Effector memory CD4-positive, alpha-beta T cell (primary cell): ENCODE measurements around the gene VPS37B.

Source experiments
- DNase-seq, 3 donors: peaks; one replicate each; pipeline ENCODE4 v3.0.0-alpha.2; 2020
- H3K27ac ChIP-seq: 2 replicates; pipeline ENCODE4 v1.7.0; 2013; ENCODE audit warnings: mild to moderate bottlenecking, low read length, moderate library complexity; ENCODE audit not compliant: insufficient read depth, poor library complexity, severe bottlenecking
- H3K27me3 ChIP-seq: replicated peaks from 2 replicates; pipeline ENCODE4 v1.7.0; 2013; ENCODE audit warnings: mild to moderate bottlenecking, low read length; ENCODE audit not compliant: insufficient read depth, control insufficient read depth, poor library complexity, severe bottlenecking
- H3K36me3 ChIP-seq: 2 replicates; pipeline ENCODE4 v1.7.0; 2013; ENCODE audit warnings: mild to moderate bottlenecking, low read length, moderate library complexity; ENCODE audit not compliant: control insufficient read depth, insufficient read depth
- H3K4me1 ChIP-seq: 2 replicates; pipeline ENCODE4 v1.7.0; 2013; ENCODE audit warnings: low read length, mild to moderate bottlenecking; ENCODE audit not compliant: control insufficient read depth, insufficient read depth, poor library complexity, severe bottlenecking
- H3K4me3 ChIP-seq: 2 replicates; pipeline ENCODE4 v1.7.0; 2013; ENCODE audit warnings: low read length, low read depth, mild to moderate bottlenecking; ENCODE audit not compliant: insufficient read depth, poor library complexity, severe bottlenecking
- H3K9me3 ChIP-seq: 2 replicates; pipeline ENCODE4 v1.7.0; 2013; ENCODE audit warnings: mild to moderate bottlenecking, low read length, moderate library complexity; ENCODE audit not compliant: control insufficient read depth

VPS37B gene

GRCh38 chr12:122839907-122840554, 55.9 kb downstream of the VPS37B start:
- no peaks in the 10 kb centered on the region for H3K36me3 ChIP-seq
- no peak overlapping the region for H3K4me3 ChIP-seq

GRCh38 chr12:122838841-122839240, 57.1 kb downstream of the VPS37B start:
- Histone ChIP-seq H3K27me3 (no peaks in the 10 kb centered on the region), H3K36me3 (no peaks in the 10 kb centered on the region), H3K4me1 (peaks cover 11% of the 10 kb centered on the region), H3K27ac (no peak overlapping the region), H3K9me3 (no peaks in the 10 kb centered on the region), H3K4me3 (no peak overlapping the region)
- DNase-seq, result no peak

More at GRCh38 chr12:122839907-122840554, 55.9 kb downstream of the VPS37B start:
- DNase-seq, result no peak
- peaks cover 5% of the 10 kb centered on the region for H3K4me1 ChIP-seq
- no peaks in the 10 kb centered on the region for H3K9me3 ChIP-seq
- no peak overlapping the region for H3K27ac ChIP-seq
- no peaks in the 10 kb centered on the region for H3K27me3 ChIP-seq

DNA sequence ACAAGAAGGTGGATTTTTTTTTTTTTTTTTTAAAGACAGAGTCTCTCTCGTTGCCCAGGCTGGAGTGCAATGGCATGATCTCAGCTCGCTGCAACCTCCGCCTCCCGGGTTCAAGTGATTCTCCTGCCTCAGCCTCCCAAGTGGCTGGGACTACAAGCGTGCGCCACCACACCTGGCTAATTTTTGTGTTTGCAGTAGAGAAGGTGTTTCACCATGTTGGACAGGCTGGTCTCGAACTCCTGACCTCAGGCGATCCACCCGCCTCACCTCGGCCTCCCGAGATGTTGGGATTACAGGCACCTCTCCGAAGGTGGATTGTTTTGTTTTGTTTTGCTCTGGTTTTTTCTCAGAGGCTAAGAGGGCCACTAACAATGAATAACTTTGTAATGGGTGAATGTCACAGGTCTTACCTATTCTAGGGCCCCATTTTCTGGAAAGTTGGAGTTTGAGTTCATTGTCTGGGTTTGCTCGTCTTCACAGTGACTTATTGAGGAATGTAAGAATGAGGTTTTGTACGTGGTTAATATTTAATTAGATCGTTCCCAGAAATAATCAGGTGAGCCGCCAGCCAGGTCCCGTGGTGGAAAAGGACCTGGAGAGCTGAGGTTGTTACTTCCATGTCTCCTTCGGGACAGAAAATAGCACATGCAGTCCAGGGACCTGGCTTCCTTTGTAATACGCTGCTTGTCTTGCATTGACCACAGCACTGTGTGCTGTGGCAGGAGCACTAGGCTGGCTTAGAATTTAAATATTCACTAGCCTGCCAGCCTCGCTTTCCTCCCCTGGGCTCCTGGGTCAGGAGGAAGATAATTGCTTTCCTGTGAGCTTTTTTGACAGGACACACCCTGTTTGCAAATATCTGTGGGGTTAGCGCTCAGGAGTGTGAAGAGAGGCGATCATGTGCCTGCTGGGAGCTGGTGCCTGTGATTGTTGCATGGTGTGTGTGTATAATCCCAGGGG, 58.3 kb downstream of the VPS37B start:
- Histone ChIP-seq H3K36me3 (no peaks in the 10 kb centered on the region), H3K27ac (no peak overlapping the region), H3K4me3 (peak overlapping the region; percentile 76), H3K27me3 (no peaks in the 10 kb centered on the region), H3K9me3 (no peaks in the 10 kb centered on the region), H3K4me1 (peaks cover 11% of the 10 kb centered on the region)
- no peak for DNase-seq

GRCh38 chr12:122836027-122836921, 59.6 kb downstream of the VPS37B start:
- no peaks in the 10 kb centered on the region for H3K36me3 ChIP-seq
- H3K27me3 ChIP-seq, result no peaks in the 10 kb centered on the region
- peak in 1 of 3 donors; percentile 28 for DNase-seq
- no peaks in the 10 kb centered on the region for H3K9me3 ChIP-seq
- peak overlapping the region; percentile 67 for H3K27ac ChIP-seq
- H3K4me1 ChIP-seq, result peaks cover 11% of the 10 kb centered on the region
- peak overlapping the region; percentile 76 for H3K4me3 ChIP-seq

DNA sequence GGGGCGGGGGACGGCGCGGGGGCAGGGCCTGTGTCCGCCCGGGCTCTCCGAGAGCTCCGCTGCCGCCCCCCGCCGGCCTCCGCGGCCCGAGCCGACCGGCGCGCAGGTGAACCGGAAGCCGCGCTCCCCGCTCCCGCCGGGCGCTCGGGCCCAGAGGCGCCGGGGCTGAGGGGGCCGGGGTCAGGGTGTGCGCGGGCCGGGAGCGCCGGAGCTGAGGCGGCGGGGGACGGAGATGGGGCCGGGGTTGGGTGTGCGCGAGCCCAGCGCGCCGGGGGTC, 60.2 kb downstream of the VPS37B start:
- no peak for DNase-seq
- H3K4me3 ChIP-seq, result peak overlapping the region; percentile 76
- no peaks in the 10 kb centered on the region for H3K9me3 ChIP-seq
- no peaks in the 10 kb centered on the region for H3K36me3 ChIP-seq
- peak overlapping the region; percentile 67 for H3K27ac ChIP-seq
- H3K4me1 ChIP-seq, result peaks cover 11% of the 10 kb centered on the region
- no peaks in the 10 kb centered on the region for H3K27me3 ChIP-seq

DNA sequence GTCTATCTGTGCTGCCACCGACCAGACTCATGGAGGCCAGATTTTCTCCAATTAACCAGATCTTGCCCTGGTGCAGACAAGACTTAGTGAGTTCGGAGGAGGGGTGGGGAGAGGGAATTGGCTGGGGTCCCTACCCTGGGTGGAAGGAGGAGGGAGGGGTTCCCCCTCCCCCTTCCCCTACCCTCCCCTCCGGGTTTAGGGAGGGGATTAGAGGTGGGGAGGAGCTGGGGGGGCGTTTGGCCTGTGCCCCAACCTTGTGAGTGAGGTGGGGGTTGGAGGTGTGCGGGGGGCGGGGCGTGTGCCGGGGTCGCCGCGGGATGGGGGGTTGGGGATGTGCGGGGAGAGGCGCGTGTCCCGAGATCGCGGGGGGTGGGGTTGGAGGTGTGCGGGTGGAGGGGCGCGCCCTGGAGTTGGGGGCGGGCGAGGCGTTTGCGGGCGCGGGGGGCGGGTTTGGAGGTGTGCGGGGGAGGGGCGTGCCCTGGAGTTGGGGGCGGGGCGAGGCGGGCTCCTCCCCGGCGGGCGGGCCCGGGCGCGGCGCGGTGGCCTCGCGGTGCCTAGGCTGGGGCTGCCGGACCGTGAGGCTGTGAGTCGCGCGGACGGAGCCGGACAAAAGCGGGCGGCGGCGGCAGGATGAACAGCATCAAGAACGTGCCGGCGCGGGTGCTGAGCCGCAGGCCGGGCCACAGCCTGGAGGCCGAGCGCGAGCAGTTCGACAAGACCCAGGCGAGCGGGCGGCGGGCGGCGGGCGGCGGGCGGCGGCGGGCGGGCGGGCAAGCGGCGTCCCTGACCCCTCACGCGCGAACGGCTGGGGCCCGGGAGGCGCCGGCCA, 60.8 kb downstream of the VPS37B start, which contains the start of gene HIP1R:
TSS of gene HIP1R (plus strand) at position 537 of the 829 bp plus-strand sequence. CDS start at position 631, 94 bp downstream.
- H3K36me3 ChIP-seq, result no peaks in the 10 kb centered on the region
- peak; percentile 28 to 44 (median 37) for DNase-seq
- H3K4me1 ChIP-seq, result peaks cover 11% of the 10 kb centered on the region
- H3K4me3 ChIP-seq, result peak within 1 kb of the TSS; percentile 76
- peak within 1 kb of the TSS; percentile 67 for H3K27ac ChIP-seq
- H3K27me3 ChIP-seq, result no peaks in the 10 kb centered on the region
- H3K9me3 ChIP-seq, result no peaks in the 10 kb centered on the region

DNA sequence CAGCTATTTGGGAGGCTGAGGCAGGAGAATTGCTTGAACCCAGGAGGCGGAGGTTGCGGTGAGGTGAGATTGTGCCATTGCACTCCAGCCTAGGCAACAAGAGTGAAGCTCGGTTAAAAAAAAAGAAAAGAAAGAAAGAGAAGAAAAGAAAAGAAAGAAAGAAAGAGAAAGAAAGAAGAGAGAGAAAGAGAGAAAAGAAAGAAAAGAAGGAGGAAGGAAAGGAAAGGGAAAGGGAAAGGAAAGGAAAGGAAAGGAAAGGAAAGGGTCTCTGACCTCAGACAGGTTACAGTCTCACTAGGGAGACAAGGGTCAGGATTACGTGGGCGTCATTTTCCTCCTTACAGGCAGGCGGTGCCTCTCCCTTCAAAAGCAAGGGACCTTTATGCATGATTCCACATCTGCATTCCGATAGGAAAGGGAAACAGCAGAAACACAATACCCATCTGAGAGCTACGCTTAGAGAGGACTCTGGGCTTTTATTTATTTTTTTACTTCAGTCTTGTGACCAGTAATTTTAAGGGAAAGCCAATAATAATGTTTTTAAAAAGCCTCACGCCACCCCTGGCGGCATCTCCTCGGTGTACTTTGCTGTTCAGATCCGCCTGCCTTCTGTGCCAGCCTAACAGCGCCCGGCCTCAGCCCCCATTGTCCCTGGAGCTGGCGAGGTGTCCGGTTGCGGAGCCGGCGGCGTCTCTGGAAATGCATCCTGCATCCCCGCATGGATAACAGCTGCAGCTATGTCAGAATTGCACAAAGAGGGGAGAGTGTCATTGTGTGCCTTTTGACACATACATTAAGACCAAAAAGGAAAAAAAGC, 61.6 kb downstream of the VPS37B start:
- DNase-seq, result no peak
- no peaks in the 10 kb centered on the region for H3K36me3 ChIP-seq
- H3K4me1 ChIP-seq, result peaks cover 11% of the 10 kb centered on the region
- H3K9me3 ChIP-seq, result no peaks in the 10 kb centered on the region
- no peak overlapping the region for H3K27ac ChIP-seq
- peak overlapping the region; percentile 43 for H3K4me3 ChIP-seq
- no peaks in the 10 kb centered on the region for H3K27me3 ChIP-seq

DNA sequence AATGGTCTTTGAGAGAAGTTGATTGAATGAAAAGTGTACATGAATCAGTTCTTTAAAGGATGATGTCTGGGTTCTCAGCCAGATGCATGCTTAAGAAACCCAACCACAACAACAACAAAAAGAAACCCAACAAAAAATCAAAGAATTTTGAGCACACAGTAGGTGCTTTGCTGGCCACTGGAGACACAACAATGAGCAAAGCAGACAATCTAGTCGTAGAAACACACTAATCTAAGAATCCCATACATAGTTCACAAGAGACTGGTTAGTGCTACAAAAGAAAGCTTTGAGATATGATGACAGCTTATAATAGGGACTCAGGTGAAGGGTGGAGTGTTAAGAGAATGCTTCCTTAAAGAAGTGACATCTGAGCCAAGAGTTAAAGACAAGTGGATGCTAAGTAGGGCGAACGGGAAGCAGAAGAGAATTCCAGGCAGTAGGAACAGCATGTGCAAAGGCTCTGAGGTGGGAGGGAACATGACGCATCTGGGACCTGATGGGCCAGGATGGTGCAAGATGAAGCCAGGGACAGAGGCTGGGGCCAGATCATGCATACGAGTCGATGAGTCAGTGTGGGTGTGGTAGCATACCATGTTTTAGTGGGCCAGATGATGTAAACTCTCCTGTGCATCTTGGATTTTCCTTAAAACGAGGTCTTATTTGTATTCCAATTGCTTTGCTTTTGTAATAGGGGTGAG, 65.3 kb downstream of the VPS37B start:
- Histone ChIP-seq H3K9me3 (no peaks in the 10 kb centered on the region), H3K4me3 (no peak overlapping the region), H3K27ac (no peak overlapping the region), H3K4me1 (peaks cover 6% of the 10 kb centered on the region), H3K27me3 (no peaks in the 10 kb centered on the region), H3K36me3 (no peaks in the 10 kb centered on the region)
- DNase-seq, result no peak
